ENCODE data around the gene VAPB. TPM values are rescaled to one million over a fixed set of nuclear protein-coding genes. Genes with fewer than 3 reads are reported as not detected.

The VAPB gene
- polyA plus RNA-seq, 1 donor = 54.6 TPM

DNA sequence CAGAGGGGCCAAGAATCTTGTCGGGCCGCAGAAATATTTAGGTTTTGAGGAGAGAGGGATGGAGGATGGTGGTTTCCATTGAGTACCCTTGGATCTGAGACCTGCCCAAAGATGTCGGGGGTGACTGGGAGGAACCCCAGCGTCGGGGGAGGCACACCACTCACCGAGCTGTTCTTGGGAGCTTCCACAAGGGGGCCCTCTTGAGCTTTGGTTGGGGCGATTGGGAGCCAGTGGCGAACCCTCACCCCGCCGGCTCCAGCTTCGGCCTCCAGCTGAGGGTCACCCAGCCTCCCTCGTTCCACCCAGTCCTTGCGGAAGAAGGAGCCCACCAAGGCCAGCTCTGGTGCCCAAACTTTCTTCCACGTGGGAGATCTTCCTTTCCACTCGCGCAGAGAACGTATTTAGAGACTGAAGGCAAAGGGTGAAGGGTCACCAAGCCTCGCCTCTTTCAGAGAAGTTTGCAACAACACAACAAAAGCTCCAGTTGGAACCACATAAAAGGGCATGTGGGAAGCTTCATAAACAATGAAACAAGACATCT, 92.5 kb downstream of the VAPB start:
- no peak for DNase-seq (ENCODE audit: low read depth)

DNA sequence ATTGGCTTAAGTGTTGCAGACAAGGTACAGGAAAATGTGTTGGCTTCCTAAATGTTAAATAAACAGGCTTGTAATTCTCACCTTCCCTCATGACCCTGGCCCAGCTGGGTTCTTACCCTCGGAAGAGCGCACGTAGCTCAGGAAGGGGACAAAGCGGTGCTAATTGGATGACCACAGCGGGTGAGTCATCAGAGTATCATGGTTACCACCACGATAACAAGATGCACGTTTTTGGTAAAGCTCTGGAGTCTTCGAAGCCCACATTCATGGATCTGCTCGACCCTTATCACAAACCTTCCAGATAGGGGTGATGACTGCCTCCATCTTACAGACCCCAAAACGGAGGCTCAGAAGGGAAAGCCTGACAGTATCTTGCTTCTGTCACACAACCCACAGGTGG, 93.4 kb downstream of the VAPB start:
- DNase-seq (ENCODE audit: low read depth) = no peak

DNA sequence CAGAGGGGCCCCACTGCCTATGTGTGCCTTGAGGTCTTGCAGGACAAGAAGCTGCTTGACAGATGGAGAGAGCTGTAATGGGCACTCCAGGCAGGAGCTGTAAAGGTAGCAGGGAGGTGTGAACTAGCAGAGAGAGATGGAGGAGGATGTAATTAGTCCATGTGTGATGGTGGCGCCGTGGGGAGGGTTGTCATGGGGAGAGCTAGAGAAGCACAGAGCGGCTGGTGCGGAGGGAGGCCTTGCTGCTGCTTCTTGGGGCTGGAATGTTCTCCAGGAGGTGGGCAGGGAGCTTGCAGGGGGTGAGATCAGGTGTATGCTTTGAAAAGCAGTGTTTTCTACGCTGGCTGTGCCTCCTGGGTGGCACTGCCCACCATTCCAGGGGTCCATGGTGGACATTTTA, 94.0 kb downstream of the VAPB start:
- DNase-seq (ENCODE audit: low read depth) = no peak

DNA sequence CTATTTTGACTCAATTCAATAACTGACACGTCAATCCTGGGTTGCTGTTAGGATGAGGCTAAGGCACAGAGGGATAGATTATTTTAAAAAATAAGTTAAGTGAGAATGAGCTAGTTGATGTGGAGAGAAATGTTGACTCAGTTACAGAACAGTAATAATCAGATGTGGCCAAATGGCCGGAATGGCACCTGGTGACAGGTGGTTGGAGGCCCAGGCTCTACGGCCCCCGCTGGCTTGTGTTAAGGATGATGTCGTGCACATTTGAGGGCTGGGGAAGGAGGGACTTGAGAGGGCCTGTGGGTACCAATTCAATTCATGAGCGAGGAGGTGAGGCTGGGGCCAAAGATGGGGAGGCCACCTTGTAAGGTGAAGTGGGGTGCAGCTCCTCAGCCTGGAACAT, 94.4 kb downstream of the VAPB start:
- DNase-seq (ENCODE audit: low read depth) = no peak

DNA sequence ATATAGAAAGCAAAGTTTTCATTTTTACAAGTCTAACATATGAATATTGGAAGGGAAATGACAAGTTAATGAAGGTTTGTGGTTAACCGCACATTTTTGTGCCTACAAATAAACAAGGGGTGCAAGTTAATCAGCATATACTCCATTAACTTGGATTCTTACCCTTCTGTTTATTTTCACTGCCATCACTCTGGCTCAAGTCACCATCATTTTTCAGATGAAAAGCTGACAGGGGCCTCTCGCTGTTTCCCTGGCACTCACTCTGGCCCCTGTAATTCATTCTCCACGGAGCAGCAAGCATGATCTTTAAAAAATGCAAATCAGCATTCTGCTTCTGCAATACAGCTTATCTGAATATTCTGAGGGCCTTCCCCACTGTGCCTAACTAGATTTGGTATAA, 96.4 kb downstream of the VAPB start:
- DNase-seq (ENCODE audit: low read depth) = no peak

DNA sequence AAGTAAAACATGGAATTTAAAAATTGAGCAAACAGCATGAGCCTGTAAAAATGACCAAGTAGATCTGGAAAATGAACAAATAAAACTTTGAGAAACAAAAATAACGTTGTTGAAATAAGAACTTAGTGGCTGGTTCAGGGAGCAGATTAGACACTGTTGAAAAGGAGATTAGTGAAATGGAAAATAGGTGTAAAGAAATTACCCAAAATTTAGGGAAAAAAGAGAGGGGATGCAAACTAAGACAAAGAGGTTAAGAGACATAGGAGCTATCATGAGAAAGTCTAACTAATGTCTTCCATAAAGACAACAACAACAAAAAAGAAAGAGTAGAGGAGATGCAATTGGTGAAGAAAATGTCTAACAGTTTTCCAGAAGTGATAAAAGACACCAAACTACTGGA, 97.2 kb downstream of the VAPB start:
- no peak for DNase-seq (ENCODE audit: low read depth)

DNA sequence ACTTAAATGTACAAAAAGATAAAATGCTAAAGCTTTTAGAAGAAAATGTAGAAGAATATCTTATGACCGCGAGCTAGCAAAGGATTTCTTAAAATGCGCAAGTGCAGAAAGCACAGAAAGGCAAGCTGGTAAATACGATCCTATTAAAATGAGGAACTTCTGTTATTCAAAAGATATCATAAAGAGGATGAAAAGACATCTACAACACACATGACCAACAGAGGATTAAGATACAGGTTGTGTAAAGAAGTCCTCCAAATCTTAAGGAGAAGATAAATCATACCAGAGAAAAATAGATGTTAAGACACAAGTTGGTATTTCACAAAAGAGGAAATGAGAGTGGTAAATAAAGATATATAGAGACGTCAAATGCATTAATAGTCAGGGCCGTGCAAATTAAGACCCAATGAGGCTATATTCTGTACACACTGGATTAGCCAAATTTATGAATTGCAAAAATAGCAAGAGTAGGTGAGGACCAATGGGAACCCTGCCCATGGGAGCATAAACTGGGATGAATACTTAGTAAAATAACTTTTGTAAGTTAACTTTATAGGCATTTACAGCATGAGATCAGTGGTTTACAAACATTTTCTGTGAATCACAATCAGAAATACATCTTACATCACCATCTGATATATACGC, 103.2 kb downstream of the VAPB start:
- no peak for DNase-seq (ENCODE audit: low read depth)

DNA sequence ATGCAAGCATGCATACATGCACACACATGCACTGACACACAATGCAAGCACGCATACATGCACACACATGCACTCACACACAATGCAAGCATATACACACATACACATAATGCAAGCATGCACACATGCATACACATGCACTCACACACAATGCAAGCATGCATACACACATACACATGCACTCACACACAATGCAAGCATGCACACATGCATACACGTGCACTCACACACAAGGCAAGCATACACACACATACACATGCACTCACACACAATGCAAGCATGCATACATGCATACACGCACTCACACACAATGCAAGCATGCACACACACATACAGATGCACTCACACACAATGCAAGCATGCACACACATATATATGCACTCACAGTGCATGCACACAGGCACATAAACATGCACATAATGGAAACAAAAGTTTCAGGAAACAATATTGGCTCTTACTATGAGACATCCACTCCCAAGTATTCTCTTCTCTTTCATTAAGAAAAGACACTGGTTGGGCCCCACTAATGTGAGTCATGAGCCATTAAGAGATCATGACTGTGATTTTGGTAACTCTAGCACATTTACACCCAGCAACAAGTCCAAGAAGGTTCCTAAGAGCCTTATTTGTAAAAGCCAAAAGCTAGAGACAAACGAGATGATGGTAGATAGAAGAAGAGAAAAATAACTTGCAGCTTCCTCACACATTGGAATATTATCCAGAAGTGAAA, 103.9 kb downstream of the VAPB start:
- DNase-seq (ENCODE audit: low read depth) = no peak

DNA sequence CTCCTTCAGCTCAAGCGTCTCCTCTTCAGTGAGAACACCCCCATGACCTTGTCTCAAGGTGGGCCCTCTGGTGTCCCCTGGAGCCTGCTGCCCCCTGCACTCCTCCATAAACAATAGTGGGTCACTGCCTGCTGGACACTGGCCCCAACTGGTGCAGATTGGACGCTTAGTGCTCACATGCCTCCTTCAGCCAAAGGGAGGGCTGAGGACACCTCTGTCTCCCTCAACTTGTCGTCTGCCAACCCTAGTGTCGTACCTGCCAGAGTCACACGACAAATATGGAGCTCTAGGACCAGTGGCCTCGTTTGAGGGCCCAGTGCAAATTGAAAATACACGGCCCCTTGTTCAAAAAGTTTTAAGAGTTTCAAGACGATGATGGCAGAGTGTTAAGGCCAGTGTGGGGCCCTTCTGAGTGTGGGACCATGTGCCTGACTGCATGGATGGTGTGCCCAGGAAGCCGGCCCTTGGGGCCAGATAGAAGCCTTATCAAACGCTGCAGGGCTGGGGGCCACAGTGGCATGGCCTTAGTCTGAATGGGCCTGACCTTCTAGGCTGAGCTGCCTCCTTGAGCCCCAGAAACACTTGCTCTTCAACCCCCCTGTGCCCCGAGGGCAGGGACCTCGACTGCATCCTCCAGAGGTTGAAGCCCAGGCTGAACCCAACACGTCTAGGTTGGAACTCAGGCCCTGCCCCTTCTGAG, 106.0 kb downstream of the VAPB start:
- no peak for DNase-seq (ENCODE audit: low read depth)

DNA sequence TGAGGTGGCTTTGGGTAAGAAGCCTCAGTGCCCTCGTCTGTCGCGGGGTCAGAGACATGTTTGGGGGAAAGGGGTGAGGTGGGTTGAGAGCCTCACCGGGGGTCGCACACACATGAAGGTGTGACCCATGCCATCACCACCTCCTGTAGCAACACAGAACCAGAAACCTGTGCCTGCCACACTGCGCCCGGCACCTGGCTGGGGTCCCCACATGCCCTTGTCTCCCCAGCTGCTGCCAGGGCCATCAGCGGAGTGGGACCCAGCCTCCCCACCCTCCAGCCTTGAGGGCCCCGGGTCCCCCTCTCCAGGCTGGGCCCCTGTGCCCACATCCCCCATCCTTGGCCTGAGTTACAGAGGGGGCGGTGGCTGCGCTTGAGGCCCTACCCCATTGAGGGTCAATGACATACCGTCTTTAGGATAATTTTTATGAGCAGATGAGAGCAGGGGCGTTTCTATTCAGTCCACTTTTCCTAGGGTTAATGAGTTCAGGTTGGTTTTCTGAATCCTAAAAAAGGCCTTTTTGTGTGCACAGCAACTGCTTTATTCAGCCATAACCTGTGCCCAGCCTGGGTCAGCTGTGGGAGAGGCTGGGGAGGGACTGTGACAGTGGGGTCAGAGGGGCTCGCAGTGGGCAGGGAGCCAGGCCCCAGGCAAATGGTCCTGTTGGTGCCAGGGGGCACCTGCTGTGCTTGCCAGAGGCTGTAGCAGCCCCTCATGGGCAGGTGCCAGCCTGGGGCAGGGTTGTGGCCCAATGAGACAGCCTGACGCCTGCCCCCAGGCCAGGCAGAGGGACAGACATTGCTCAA, 106.8 kb downstream of the VAPB start:
- DNase-seq (ENCODE audit: low read depth) = no peak

DNA sequence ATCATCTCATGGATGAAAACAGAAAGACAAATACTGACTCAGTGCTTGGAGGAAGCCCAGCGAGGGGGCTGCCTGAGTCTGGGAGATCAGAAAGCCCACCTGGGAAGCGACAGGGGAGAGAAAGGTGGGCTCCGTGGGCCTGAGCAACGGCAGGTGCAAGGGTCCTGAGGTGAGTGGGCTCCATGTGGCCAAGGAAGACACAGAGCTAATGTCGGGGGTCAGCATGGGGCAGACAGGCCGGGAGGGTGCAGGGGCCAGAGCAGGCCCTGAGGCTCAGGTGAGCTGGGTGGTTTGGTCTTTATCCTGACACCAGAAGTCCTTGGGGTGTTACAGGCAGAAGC, 107.4 kb downstream of the VAPB start:
- no peak for DNase-seq (ENCODE audit: low read depth)

DNA sequence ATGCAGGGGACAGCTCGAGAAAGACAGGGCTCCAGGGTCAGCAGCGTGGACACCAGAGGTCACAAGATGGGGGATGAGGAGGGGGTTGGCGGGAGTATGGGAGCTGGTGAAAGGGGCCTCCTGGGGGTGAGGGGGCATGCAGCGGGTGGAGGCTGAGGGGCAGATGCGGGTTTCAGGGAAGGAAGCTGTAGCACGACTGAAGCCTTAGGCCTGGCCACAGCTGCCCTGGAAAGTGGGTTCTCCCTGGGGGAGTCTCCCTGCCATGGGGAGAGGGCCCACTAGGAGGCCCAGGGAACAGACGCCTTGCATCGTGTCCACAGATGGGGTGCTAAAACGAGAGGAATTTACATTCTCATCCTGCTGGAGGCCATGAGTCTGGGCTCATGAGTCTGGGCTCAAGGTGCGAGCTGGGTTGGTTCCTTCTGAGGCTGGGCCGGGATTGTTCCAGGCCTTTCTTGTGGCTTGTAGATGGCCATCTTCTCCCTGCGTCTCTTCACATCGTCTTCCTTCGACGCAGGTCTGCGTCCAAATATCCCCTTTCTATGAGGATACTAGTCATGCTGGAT, 108.1 kb downstream of the VAPB start:
- no peak for DNase-seq (ENCODE audit: low read depth)

DNA sequence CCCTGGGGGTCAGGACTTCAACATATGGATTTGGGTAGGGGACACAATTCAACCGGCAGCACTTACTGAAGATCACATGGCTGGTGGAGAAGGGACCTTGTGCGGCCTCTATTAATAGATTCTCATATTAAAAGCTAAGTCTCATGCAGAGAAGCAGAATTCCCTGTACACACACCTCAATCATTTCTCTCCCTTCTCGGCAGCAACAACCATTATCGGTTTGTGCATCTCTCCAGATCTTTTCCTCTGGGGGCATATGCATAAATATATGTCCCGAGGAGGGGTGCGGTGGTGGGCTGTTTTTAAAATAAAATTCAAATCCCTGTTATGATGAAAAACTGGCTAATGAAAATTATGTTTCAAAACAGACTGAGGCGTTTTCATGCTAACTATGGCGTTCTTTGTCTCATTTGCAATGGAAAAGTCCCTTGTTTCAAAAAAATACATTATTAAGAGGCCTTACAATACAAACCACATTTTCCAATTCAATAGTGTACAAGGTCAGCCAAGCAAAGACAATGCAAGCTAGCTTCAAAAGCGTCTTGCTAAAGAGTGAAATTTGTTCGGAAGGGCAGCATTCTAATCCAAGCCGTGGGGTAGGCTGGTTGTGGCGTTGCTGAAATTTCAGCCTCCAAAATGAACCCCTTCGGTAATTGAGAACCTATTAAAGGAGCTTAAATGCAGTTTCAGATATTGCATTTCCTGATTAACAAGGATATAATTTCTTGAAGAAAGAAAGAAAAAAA, 108.9 kb downstream of the VAPB start:
- DNase-seq (ENCODE audit: low read depth) = no peak

DNA sequence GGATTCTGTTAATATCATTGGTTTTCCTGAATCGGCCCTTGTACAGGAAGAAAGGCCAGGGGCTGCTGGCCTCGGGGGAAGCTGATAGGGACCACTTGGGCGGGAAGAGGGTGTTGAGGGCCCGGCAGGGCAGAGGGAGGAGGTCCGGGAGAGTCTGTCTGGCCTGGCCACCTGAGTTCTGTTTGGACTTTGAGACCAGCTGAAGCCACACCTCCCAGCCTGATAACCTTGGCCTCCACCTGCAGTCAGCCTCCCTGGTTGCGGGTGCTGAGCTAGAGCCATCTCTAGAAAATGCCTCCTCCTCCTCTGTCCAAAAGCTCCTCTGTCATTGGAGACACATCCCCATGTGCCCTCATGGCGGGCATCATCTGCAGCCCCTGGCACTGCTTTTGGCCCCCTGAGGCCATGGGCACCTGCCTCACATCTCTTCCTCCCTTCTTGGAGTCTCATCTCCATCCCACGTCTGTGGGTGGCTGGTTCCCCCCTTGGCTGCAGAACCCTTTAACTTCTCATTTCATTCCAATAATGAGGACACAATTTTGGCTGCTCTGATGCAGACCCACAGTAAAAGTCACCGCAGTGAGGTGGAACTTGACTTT, 109.5 kb downstream of the VAPB start:
- no peak for DNase-seq (ENCODE audit: low read depth)

DNA sequence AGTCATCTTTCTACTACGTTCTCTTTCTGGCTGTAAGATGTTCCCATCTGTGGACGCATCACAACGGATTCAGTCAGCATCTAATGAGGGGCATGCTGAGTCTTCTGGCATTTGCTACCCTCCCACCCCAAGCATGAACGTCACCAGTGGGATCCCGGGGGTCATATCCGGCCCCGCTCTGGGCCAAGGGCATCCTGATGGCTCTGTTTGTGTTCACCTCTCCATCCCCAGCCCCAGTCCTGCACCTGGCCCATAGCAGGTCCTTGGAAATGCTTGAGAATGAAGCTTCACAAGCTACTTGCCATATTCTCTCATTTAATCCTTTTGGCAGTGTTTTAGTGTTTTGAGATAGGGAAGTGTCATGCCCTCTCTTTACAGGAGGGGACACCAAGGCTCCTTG, 111.2 kb downstream of the VAPB start:
- DNase-seq (ENCODE audit: low read depth) = no peak

Other genes with a start within 250 kb of the VAPB start
- gene ANKRD60, start 160.6 kb upstream of the VAPB start, polyA plus RNA-seq (ENCODE audit: insufficient read length) = not detected
- 14.5 TPM for gene RAB22A, start 79.5 kb upstream of the VAPB start, polyA plus RNA-seq (ENCODE audit: insufficient read length)
- gene APCDD1L, start 126.2 kb downstream of the VAPB start, polyA plus RNA-seq (ENCODE audit: insufficient read length) = 5.9 TPM